Measurements from ENCODE around the gene MDM2.

DNA sequence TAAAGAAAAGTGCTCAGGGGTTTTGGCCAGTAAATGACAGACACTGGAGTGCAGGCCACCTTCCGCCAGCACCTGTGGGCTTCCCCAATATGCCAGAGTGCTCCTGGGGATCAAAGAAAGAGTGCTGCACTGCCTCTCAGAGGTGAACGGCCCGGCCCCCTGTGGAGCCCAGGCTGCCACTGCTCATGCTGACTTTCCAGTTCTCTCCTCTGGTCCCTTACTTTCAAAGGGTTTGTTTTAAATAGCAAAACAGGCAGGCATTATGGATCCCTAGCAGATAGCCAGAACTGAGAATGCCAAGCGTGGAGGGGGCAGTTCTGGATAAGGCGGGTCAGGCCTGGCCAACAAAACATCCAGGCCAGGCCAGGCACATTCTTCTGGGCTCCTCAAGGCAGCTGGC, 59.6 kb downstream of the MDM2 start:
- no peak for TF ChIP-seq ARNTL (CRISPR knock-in tag; IDR thresholded peaks at IDR 0.05; ENCODE audit: borderline replicate concordance, low read depth)
- TF ChIP-seq ZNF565 (CRISPR knock-in tag; conservative IDR thresholded peaks at IDR 0.05; ENCODE audit: low read depth) = no peak
- TF ChIP-seq ZC3H10 (CRISPR knock-in tag; IDR thresholded peaks at IDR 0.05) = no peak
- TF ChIP-seq, protein P1, sequence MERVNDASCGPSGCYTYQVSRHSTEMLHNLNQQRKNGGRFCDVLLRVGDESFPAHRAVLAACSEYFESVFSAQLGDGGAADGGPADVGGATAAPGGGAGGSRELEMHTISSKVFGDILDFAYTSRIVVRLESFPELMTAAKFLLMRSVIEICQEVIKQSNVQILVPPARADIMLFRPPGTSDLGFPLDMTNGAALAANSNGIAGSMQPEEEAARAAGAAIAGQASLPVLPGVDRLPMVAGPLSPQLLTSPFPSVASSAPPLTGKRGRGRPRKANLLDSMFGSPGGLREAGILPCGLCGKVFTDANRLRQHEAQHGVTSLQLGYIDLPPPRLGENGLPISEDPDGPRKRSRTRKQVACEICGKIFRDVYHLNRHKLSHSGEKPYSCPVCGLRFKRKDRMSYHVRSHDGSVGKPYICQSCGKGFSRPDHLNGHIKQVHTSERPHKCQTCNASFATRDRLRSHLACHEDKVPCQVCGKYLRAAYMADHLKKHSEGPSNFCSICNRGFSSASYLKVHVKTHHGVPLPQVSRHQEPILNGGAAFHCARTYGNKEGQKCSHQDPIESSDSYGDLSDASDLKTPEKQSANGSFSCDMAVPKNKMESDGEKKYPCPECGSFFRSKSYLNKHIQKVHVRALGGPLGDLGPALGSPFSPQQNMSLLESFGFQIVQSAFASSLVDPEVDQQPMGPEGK (CRISPR knock-in tag; IDR thresholded peaks at IDR 0.05; ENCODE audit: borderline replicate concordance) = no peak
- TF ChIP-seq PPARA (CRISPR knock-in tag; IDR thresholded peaks at IDR 0.05; ENCODE audit: borderline replicate concordance) = no peak
